HG03139 (cell line): ENCODE measurements around the gene TMF1.
A peak's percentile ranks its signal among the peaks of the same experiment; 100 is the strongest.

Experiments used
- ATAC-seq: cut with Tn5 transposase; IDR thresholded peaks from one replicate; pipeline ENCODE4 v1.9.1; 2021; ENCODE audit not compliant: unreplicated experiment

TMF1 gene

DNA sequence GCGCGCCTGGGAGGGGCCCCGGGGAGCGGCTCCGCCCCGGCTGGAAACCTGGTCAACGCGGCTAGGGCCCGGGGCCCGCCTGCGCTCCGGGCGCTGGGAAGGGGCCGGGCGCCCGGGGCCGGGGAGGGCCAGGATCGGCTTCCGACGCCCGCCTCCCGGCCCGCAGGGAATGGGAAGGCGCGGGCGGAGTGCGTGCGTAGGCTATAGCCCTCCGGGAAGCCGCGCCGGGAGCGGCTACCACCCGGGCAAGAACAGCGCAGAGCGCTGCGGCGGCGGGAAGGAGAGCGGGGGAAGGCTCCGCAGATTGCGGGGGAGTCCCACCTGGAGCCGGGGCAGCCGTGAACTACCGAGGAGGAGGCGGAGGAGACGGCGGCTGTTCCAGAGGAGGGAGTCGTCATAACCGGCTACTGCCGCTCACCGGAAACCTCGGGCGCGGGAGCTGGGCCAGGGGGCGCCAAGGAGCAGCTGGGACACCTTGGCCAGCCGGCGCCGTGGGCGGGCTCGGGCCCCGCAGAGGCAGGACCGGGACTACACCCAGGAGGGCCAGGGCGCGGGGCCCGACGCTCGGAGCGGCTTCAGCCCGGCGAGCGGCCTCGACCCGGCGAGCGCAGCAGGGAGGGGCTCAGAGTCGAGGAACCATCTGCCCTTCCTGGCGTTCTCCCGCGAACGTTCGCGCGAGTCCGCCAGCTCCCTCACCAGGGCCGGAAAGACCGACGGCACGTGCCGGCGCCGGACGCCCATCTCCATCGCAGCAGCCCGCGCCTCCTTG, 38.7 kb downstream of the TMF1 start, which contains the start of gene EOGT:
Gene EOGT, minus strand, starts transcription at position 432 of the 769 bp plus-strand sequence. CDS start 3,838 bp downstream, outside the sequence.
- peak; percentile 79 for ATAC-seq

DNA sequence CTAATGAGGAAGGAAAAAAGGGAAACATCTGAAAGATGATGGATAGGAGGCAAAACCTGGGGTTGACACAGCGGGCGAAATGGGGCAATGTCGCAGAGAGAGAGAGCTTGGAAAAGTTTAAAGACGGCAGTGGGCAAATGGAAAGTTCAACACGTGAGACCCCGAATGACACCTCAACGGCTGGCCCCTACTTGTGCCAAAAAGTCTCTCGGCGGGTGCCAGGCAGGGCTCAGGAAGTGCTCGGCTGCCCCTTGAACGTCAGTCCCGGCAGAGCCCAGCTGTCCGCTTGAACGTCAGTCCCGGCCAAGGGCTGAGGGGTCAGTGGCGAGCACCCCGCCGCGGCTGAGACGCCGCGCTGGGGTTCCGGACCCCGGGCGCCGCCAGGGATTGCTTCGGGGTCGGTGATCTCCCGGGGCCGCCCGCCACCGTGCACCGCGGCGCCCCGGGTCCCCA, 39.3 kb downstream of the TMF1 start:
- peak; percentile 41 for ATAC-seq

DNA sequence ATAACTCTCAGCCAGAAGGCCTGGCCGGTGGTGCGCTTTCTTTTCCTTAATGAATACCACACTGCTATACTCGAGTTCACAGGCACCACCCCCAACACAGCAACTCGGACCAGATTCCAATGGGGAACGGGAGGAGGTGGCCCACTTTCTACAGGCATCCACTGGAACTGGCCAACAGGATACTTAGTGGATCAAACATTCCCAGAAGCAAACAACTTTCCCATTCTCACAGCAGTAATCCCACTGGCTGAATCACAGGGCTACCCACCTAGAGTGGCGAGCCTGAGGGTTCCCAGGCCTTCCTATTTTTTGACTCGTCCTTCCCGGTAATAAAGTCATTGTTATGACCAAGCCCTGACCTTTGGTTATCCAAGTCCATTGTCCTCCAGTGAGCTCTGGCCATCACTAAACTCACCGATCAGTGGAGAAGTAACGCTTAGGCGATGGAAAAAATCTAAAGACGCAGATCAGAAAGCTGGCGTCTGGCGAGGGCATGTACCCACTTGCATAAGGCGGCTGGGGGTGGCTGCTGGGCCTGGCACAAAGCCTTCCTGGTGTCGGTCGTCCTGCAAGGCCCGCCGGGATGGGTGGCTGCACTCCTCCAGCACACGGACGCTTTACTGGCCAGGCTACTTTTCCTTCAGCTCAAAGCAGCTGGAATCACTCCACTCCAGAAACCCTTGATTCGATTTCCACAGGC, 39.9 kb downstream of the TMF1 start:
- no peak for ATAC-seq

DNA sequence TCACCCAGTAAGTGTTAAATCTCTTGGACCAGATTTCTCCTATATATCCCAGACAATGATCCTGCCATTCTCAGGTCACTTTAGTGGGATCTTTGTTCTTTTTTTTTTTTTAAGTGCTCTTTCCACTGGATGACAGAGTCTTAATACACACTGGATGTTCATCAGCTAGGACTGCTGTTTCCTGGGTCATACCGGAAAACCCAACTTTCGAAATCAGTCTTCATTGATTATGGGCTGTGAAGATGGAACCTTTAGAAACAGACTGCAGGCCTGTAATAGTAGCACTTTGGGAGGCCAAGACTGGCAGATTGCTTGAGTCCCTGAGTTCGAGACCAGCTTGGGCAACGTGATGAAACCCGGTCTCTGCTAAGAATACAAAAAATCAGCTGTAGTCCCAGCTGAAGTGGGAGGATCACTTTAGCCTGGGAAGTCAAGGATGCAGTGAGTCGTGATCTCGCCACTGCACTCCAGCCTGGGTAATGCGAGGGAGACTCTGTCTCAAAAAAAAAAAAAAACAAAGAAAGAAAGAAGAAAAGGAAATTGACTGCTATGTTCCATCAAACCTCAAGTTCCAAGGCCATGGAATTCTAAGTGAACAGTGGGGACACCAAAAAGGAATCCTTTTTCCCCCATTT, 40.9 kb downstream of the TMF1 start:
- no peak for ATAC-seq

DNA sequence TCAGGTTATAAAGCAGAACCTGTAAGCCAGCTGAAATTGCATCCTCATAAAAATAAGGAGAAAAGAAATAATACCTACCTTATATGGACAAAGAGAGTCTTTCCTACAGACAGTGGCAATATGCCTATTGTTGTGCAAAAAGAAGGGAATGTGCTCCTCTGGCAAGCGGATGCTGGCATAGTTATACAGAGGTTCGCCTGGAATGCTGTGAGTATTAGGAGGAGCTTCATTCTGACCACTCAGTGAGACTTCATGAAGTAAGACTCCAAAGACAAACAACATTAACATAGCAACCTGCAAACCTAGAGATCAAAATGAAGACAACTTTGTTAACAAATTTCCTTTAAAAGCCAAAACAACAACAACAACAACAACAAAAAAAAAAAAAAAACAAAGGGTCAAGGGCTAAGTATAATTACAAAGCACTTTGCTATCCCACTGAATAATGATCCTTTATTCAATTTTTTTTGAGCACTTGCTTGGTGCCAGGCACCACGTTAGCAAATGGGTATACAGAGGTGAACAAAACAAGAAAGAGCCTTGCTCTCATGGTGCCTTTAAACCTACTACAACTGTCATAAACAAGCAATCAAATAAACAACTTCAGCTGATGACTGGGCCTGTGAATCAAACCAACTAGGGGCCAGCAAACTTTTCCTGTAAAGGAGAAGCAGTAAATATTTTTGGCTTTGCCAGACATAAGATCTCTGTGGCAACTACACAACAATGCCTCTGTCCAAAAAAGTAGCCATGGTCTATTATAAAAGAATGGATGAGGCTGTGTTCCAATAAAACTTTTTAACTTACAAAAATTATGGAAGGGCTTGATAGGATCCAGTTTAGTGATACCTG, 42.3 kb downstream of the TMF1 start:
- ATAC-seq, result no peak

DNA sequence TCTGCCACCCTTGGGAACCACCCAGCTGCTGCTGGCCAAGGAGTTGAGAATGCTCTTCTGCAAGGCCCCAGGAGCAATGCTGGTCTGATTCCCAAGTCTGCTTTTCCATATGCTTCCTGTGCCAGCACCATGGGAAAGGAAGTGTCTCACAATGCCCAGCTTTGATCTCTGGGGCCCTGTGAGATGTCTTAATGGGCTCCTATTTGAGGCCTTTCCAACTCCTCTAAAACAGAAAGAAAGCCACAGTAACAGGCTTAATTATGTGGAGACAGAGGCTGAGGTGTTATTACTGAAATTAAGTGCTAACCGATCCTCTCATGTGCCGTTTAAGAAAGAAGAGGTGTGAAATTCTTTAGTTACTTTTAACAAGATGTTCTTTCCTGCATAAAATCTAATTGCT, 43.2 kb downstream of the TMF1 start:
- ATAC-seq, result no peak

DNA sequence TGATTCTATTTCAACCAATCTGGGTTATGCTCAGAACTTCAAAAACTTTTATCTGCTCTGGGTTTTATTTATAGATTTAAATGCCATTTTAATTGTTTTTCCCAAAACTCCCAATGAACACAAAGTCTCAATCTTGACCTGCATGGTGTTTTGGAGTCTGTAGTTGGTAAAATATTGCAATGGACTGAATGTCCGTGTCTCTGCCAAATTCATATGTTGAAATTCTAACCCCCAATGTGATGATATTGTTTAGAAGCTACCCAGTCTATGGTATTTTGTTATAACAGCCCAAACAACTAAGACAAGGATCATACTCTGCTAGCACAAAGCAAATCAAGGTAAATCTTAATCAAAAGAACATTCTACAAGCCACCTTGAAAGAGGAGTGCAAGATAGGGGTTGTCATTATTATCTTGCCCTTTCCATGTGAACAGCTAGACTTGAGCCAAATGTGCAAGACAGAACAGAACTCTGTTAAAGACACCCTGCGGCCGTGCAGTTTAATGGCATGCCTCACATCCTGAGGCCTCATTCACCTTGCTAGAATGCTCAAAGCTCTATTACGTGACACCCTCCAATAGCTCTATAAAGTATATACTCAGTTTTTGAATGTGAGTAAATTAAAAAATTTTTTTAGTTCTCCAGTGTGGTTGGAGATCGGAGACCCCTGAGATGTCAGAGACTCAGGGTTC, 46.2 kb downstream of the TMF1 start:
- ATAC-seq, result no peak

DNA sequence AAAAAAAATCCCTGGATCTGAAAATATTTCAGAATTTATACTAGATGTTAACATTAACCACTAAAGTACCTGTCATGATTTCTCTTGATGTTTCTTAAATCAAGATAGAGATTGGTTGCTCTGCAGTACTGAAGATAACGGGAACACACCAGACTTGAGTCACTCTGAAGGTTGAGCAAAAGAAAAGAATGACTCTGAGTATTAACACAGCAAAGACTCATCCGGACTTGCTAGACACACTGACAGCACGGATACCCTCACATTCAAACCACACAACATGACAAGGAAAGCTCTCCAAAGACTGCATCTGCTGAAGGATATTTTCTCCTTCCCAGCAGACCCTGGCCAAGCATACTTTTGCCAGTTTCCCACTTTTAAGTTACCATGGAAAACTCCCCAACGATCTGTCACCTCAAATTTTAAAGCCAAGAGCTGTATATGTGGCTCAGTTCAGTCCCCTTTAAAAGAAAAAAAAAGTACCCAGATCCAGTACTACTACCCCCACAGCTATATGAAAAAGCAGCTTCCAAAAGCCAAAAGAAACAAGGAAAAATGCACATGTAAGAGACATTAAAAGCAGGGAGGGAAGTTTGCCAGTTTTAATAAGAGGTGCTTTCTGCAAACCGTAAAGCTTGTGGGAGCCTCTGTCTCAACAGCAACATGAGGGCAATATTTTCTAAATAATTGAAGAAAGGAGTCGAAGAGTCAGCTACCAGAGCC, 46.9 kb downstream of the TMF1 start:
- ATAC-seq, result no peak

DNA sequence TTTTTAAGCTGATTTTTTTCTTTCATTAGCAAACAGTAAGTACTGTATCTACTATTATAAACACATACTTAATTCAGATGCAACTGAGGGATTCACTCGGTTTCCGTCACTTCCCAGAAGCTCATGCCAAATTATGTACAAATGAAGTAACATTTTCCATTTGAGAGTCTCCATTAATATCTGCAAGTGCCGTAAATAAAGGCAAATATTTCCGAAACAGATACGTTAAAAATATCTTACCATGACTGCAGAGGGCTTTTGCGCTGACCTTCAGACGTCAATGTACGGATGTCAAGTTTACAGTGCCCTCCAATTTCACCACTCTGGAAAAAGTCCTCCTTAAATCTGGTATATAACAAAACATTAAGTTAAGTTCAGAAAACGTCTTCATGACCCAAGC, 48.0 kb downstream of the TMF1 start:
- no peak for ATAC-seq

DNA sequence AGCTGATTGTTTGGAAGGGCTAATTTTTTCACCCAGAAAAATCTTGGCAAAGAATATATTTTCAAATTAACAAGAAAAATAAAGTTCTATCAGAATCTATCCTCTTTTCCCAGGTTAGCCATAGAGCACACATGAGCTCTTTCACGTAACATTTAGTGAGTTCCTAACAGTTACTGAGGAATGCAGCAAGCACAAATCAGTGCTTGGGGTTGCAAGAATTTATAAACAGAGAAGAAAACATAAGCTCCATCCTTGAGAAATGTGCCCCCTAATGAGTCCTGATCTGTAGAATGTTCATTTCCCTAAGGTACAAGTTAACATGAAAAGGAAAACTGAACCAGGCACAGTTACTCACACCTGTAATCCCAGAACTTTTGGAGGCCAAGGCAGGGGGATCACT, 52.5 kb downstream of the TMF1 start:
- no peak for ATAC-seq

DNA sequence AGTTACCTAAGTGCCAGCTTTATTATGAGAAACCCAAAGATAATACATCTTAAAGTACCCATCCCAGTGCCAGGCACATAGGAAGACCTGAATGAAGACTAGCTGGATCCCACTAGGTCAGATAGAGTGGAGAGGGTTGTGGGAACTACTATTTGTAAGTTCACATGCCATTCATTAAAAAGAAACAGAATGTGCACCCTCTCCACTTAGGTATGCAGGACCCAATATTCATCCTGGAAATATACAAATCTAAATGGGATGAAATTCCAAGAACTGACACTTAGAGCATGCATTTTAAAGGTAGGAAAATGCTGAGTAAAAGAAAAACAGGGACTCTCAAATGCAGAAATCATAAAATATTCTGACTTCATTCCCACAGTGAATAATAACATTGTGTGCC, 53.0 kb downstream of the TMF1 start:
- no peak for ATAC-seq

DNA sequence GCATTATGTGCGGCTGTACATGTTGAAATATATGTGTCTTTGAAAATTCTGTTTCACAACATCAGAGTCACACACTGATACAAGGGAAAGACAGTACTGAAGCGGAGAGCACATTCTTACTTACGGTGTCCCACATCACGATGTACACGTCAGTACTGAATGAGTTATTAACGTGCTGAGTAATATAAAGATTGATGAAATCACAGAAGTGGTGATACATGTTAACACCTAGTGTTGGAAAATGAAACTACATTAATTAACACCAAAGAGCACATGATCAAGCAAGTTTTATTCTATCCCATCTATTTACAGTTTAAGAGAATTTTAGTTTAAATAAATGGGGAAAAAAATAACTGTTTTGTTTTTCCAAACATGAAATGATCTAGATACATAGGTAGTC, 54.2 kb downstream of the TMF1 start:
- no peak for ATAC-seq

DNA sequence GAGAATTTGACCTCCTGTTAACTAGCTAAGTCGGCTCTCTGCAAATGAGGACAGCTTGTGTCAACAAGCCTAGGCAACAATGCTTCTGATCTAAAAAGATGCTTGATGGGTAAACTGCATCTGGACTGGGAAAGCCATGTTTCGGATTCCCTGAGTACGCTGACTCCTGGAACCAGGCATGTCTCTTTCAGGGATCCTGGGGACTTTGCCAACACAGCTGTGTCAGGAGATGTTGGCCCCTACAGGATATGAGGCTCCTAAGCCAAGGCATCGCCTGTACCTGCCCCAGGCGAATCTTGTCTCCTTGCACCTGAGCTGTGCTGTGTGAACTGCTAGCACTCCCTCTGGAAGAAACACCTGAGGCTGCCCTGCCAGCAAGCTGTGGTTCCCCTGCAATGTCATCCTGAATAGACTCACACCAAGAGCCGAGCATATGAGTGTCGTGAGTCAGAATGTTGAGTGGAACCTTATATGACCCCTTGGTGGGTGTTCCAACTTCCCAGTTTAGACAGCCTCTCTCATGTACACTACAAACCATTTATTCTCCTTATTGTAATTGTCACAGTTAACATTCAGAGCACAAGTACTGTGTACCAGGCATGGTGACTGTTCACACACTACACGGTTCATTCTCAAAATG, 55.7 kb downstream of the TMF1 start:
- ATAC-seq, result no peak

DNA sequence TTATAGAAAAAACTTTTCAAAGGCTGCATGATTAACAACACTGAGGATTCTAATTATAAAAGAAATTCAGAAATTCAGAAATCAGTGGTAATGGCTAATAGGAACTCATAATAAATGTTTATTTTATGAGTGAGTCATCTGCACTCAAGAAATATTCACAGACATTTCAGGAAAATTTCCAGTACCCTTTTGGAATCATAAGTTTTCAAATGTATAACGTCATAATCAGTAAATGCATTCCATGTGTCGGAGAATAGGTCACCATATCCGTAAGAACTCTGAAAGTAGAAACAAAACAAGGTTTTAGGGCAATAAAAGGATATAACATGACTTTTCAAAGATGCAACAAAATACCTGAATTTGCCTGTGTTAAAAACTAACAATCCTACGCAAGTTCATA, 63.4 kb downstream of the TMF1 start:
- ATAC-seq, result no peak

DNA sequence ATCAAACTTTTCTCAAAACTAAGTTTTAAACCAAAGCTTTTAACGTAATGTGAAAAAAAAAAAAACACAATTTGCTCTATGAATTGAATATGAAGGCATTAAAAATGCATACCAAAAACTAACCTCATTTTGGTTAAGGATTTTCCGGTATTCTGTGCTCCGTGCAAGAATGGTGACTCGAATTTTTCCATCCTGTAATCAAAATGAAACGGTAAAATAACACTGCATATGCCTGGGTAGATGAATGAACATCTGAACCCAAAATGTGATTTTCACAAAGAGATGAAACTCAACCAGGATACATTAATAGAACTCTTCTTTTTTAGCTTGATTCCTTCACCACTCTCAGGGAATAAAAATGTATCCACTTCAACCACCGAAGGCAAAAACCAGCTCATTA, 64.8 kb downstream of the TMF1 start:
- ATAC-seq, result no peak

DNA sequence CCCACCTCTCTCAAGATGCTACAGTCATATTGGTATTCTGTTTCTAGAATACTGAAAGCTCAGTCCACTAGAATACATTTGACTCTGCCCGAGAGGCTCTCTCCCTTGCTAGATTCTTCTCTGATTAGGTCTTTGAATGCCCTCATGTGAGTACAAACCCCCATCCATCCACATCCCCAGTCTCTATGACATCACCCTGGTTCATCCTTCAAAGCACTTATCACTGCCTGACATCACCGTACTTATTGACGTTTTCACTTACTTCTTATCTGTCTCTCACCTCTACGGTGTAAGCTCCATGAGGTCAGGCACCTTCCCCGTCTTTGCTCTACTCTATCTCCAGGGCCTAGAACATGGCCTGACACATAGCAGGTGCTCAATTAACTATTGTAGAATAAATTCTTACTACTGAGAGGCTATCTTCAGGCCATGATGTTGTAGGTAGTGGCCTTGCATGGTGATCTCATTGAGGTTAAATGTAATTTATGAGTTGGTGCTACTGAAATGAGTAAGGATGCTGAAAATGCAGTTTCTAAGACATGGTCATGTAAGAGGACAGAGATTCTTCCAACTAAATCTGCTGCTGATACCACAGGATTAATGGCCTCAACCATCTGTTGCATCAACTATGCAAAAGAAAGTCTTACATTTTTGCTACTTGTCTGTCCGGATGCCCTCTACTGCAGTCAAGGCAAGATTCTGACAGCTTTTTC, 65.5 kb downstream of the TMF1 start:
- ATAC-seq, result no peak

DNA sequence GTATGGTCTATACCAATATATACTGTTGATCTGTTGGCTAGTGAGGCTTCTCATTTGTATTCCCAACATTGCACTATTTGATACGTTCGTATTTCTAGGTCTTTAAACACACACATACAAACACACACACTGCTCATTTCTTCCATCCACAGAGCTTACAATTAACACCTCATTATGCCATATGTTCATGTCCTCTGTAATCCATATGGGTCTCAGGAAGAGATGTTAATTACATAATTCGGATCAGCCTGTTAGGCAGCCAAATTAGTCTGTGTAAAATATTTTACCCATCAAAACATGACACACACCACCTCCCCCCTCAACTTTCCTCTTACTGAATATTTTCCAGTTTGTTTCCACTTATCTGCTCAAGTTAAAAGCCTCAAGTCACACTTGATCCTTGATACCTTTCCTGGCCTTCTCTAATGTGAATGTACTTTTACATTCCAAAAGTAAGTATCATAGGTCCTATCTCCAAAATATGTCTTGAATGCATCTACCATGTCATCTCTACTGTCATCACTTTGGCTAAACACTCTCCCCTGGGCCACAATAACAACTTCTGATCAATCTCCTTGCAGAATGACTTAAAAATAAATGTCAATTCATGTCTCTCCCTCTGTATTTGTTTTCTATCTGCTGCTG, 66.9 kb downstream of the TMF1 start:
- ATAC-seq, result no peak

DNA sequence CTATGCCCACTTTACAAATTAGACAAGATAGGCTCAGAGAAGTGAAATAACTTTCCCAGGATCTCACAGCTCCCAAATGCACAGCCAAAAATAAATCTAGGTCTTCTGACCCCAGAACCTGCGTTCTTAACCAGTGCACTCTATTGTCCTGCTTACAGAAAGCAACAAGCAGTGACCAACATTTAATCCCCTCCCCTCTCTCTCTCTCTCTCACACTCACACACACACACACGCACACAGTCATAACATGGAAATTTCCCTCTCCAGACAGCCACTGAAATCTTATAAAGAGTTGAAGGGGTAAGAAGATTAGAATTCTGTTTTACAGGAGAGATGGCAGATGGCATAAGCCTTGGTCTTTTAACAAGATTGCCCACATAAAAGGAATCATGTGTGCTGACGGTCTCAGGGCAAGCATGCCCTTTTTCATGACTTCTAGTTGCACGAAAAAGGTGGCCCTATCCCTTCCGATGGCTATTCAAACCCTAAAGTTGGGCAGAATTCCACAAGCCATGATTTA, 68.1 kb downstream of the TMF1 start:
- ATAC-seq, result no peak
